ENCODE data around the gene PIK3C2G.
"Not testable (repeated sequence)": the region's sequence is repeated elsewhere in the genome, so short reads cannot be mapped to it uniquely, and the experiment has no call there.

The PIK3C2G gene

GRCh38 chr12:18250313-18250916, 10.9 kb upstream of the PIK3C2G start:
- Histone ChIP-seq H3K4me2 (ENCODE audit: low read depth, low read length, poor library complexity, severe bottlenecking) (no peak overlapping the region), H3K9ac (ENCODE audit: low read depth, low read length, poor library complexity, severe bottlenecking) (no peak overlapping the region), H3K4me1 (ENCODE audit: insufficient read depth, low read length, poor library complexity, severe bottlenecking) (no peaks in the 10 kb centered on the region), H3K36me3 (ENCODE audit: insufficient read depth, low read length) (no peaks in the 10 kb centered on the region), H2AFZ (ENCODE audit: low read length) (no peak overlapping the region), H3F3A (ENCODE audit: low read depth) (no peaks in the 10 kb centered on the region), H3K9me3 (ENCODE audit: insufficient read depth, low read depth, low read length) (no peaks in the 10 kb centered on the region), H3K4me3 (ENCODE audit: low read length, poor library complexity, severe bottlenecking) (no peak overlapping the region), H3K9me2 (replicated peaks; ENCODE audit: low read depth, low read length) (no peaks in the 10 kb centered on the region), H4K20me1 (ENCODE audit: insufficient read depth, low read length, poor library complexity, severe bottlenecking) (no peaks in the 10 kb centered on the region), H3K79me2 (ENCODE audit: insufficient read depth, low read length) (no peaks in the 10 kb centered on the region), H3K27me3 (ENCODE audit: insufficient read depth, low read length, poor library complexity, severe bottlenecking) (no peaks in the 10 kb centered on the region)
- TF ChIP-seq EZH2phosphoT487 (IDR thresholded peaks at IDR 0.05; ENCODE audit: borderline replicate concordance) (no peak), CTCF (conservative IDR thresholded peaks at IDR 0.05; ENCODE audit: low read length) (peak; percentile 79)

GRCh38 chr12:18254081-18254480, 7.2 kb upstream of the PIK3C2G start:
- no peaks in the 10 kb centered on the region for H3K27me3 ChIP-seq (ENCODE audit: insufficient read depth, low read length, poor library complexity, severe bottlenecking)
- no peaks in the 10 kb centered on the region for H3K9me3 ChIP-seq (ENCODE audit: insufficient read depth, low read depth, low read length)
- no peak overlapping the region for H3K4me2 ChIP-seq (ENCODE audit: low read depth, low read length, poor library complexity, severe bottlenecking)
- no peak overlapping the region for H3K9ac ChIP-seq (ENCODE audit: low read depth, low read length, poor library complexity, severe bottlenecking)
- H2AFZ ChIP-seq (ENCODE audit: low read length) = no peak overlapping the region
- H4K20me1 ChIP-seq (ENCODE audit: insufficient read depth, low read length, poor library complexity, severe bottlenecking) = no peaks in the 10 kb centered on the region
- H3F3A ChIP-seq (ENCODE audit: low read depth) = no peaks in the 10 kb centered on the region
- no peaks in the 10 kb centered on the region for H3K36me3 ChIP-seq (ENCODE audit: insufficient read depth, low read length)
- H3K4me3 ChIP-seq (ENCODE audit: low read length, poor library complexity, severe bottlenecking) = no peak overlapping the region
- no peak for TF ChIP-seq EZH2phosphoT487 (IDR thresholded peaks at IDR 0.05; ENCODE audit: borderline replicate concordance)
- TF ChIP-seq CTCF (conservative IDR thresholded peaks at IDR 0.05; ENCODE audit: low read length) = no peak
- H3K9me2 ChIP-seq (replicated peaks; ENCODE audit: low read depth, low read length) = no peaks in the 10 kb centered on the region
- H3K4me1 ChIP-seq (ENCODE audit: insufficient read depth, low read length, poor library complexity, severe bottlenecking) = no peaks in the 10 kb centered on the region
- no peaks in the 10 kb centered on the region for H3K79me2 ChIP-seq (ENCODE audit: insufficient read depth, low read length)

GRCh38 chr12:18255004-18255403, 6.3 kb upstream of the PIK3C2G start:
- H3K9me3 ChIP-seq (ENCODE audit: insufficient read depth, low read depth, low read length); H3K4me1 ChIP-seq (ENCODE audit: insufficient read depth, low read length, poor library complexity, severe bottlenecking); H3K4me3 ChIP-seq (ENCODE audit: low read length, poor library complexity, severe bottlenecking); H3K9ac ChIP-seq (ENCODE audit: low read depth, low read length, poor library complexity, severe bottlenecking); H4K20me1 ChIP-seq (ENCODE audit: insufficient read depth, low read length, poor library complexity, severe bottlenecking); H3K36me3 ChIP-seq (ENCODE audit: insufficient read depth, low read length); H3K79me2 ChIP-seq (ENCODE audit: insufficient read depth, low read length); H3K4me2 ChIP-seq (ENCODE audit: low read depth, low read length, poor library complexity, severe bottlenecking); H3F3A ChIP-seq (ENCODE audit: low read depth); H3K9me2 ChIP-seq (replicated peaks; ENCODE audit: low read depth, low read length); H2AFZ ChIP-seq (ENCODE audit: low read length); H3K27me3 ChIP-seq (ENCODE audit: insufficient read depth, low read length, poor library complexity, severe bottlenecking): not testable (repeated sequence)

- Histone ChIP-seq H3K79me2 (ENCODE audit: insufficient read depth, low read length) (no peaks in the 10 kb centered on the region), H3K9me2 (replicated peaks; ENCODE audit: low read depth, low read length) (no peaks in the 10 kb centered on the region), H3K36me3 (ENCODE audit: insufficient read depth, low read length) (no peaks in the 10 kb centered on the region), H3K4me3 (ENCODE audit: low read length, poor library complexity, severe bottlenecking) (no peak overlapping the region), H3K4me2 (ENCODE audit: low read depth, low read length, poor library complexity, severe bottlenecking) (no peak overlapping the region), H3K9ac (ENCODE audit: low read depth, low read length, poor library complexity, severe bottlenecking) (no peak overlapping the region), H3F3A (ENCODE audit: low read depth) (no peaks in the 10 kb centered on the region), H3K27me3 (ENCODE audit: insufficient read depth, low read length, poor library complexity, severe bottlenecking) (no peaks in the 10 kb centered on the region), H3K4me1 (ENCODE audit: insufficient read depth, low read length, poor library complexity, severe bottlenecking) (no peaks in the 10 kb centered on the region), H4K20me1 (ENCODE audit: insufficient read depth, low read length, poor library complexity, severe bottlenecking) (no peaks in the 10 kb centered on the region), H3K9me3 (ENCODE audit: insufficient read depth, low read depth, low read length) (no peaks in the 10 kb centered on the region), H2AFZ (ENCODE audit: low read length) (no peak overlapping the region)
- no peak for TF ChIP-seq CTCF (conservative IDR thresholded peaks at IDR 0.05; ENCODE audit: low read length)
- TF ChIP-seq EZH2phosphoT487 (IDR thresholded peaks at IDR 0.05; ENCODE audit: borderline replicate concordance) = no peak
These were observed 4.1 kb upstream of the PIK3C2G start for GRCh38 chr12:18257251-18257650.

All from Loucy (cell line).